Measurements from ENCODE around the gene CAMK2D. TPM values are rescaled to one million over a fixed set of nuclear protein-coding genes. Genes with fewer than 3 reads are reported as not detected.

The CAMK2D gene
- total and polyA plus RNA-seq, 10 donors = 5.9 to 44.2 (median 33.3) TPM

- intact Hi-C loops (cut with DNase I; ENCODE audit: low total_unique reads) = loop anchor here (10.0 kb wide), 1 partner anchor 90 kb away; no protein-coding TSS in a partner anchor
- H3K9me3 ChIP-seq = no peaks in the 10 kb centered on the region
- WGBS, 5 donors = 87 to 90% (median 88%) methylated on average over 3 of the region's 3 CpGs
- H3K27me3 ChIP-seq (replicated peaks in 1 of 7) = no peaks in the 10 kb centered on the region
- H3K4me1 ChIP-seq = peaks cover 15 to 51% (median 39%) of the 10 kb centered on the region in 6 donors
- TF ChIP-seq CTCF (IDR thresholded peaks at IDR 0.05 in 8 of 11, conservative IDR thresholded peaks at IDR 0.05 in 3 of 11) (no peak), POLR2AphosphoS5 (IDR thresholded peaks at IDR 0.05) (no peak), POLR2A (IDR thresholded peaks at IDR 0.05) (no peak)
- H3K36me3 ChIP-seq = no peaks in the 10 kb centered on the region
- no peak overlapping the region for H3K4me3 ChIP-seq
- DNase-seq = no peak
- no peak overlapping the region for H3K27ac ChIP-seq
Measured at GRCh38 chr4:113634081-113634969, 127.2 kb downstream of the CAMK2D start.

DNA sequence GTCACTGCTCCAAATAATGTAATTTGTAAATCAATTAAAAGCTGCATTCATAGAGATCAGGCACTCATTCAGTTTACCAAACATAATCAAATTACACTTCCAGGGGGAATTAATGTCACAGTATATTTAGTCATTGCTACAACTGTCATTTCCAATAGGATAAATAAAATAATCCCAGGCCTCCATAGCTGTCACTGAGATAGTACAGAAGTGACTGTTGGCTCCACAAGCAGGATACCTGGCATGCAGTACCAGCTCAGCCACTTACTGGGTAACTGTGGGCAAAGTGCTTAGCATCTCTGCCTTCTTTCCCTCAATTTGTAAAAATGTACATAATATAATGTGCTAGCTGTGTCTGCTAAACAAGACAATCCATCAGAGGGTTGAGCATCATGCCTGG is 128.1 kb downstream of the CAMK2D start:
- Histone ChIP-seq H3K27ac (no peak overlapping the region), H3K36me3 (no peaks in the 10 kb centered on the region), H3K27me3 (replicated peaks in 1 of 7) (no peaks in the 10 kb centered on the region), H3K9me3 (no peaks in the 10 kb centered on the region), H3K4me1 (peaks cover 15 to 44% (median 32%) of the 10 kb centered on the region in 6 donors), H3K4me3 (no peak overlapping the region)
- intact Hi-C loops (cut with DNase I; ENCODE audit: low total_unique reads) = loop anchor here (10.0 kb wide), 1 partner anchor 89 kb away; no protein-coding TSS in a partner anchor
- no peak for DNase-seq
- TF ChIP-seq POLR2AphosphoS5 (IDR thresholded peaks at IDR 0.05) = no peak
- TF ChIP-seq POLR2A (IDR thresholded peaks at IDR 0.05) = no peak
- TF ChIP-seq CTCF (IDR thresholded peaks at IDR 0.05 in 8 of 11, conservative IDR thresholded peaks at IDR 0.05 in 3 of 11) = no peak

GRCh38 chr4:113628711-113629110 is 132.8 kb downstream of the CAMK2D start:
- Histone ChIP-seq H3K27ac (no peak overlapping the region), H3K27me3 (replicated peaks in 1 of 7) (no peaks in the 10 kb centered on the region), H3K4me1 (peaks cover 0 to 14% (median 0%) of the 10 kb centered on the region in 6 donors), H3K36me3 (no peaks in the 10 kb centered on the region), H3K4me3 (no peak overlapping the region), H3K9me3 (no peaks in the 10 kb centered on the region)
- intact Hi-C loops (cut with DNase I; ENCODE audit: low total_unique reads) = no loop called here
- TF ChIP-seq POLR2A (IDR thresholded peaks at IDR 0.05) = no peak
- TF ChIP-seq POLR2AphosphoS5 (IDR thresholded peaks at IDR 0.05) = no peak
- TF ChIP-seq CTCF (IDR thresholded peaks at IDR 0.05 in 8 of 11, conservative IDR thresholded peaks at IDR 0.05 in 3 of 11) = no peak
- no peak for DNase-seq
- WGBS, 5 donors = 92 to 100% (median 94%) methylated on average over 1 of the region's 1 CpG

- Histone ChIP-seq H3K27ac (no peak overlapping the region), H3K4me3 (no peak overlapping the region), H3K27me3 (replicated peaks in 1 of 7) (no peaks in the 10 kb centered on the region), H3K9me3 (no peaks in the 10 kb centered on the region), H3K36me3 (no peaks in the 10 kb centered on the region), H3K4me1 (peaks cover 0 to 17% (median 0%) of the 10 kb centered on the region in 6 donors)
- DNase-seq = no peak
- intact Hi-C loops (cut with DNase I; ENCODE audit: low total_unique reads) = no loop called here
- TF ChIP-seq POLR2A (IDR thresholded peaks at IDR 0.05) = no peak
- no peak for TF ChIP-seq POLR2AphosphoS5 (IDR thresholded peaks at IDR 0.05)
- TF ChIP-seq CTCF (IDR thresholded peaks at IDR 0.05 in 8 of 11, conservative IDR thresholded peaks at IDR 0.05 in 3 of 11) = no peak
Measured at GRCh38 chr4:113627321-113627720, 134.2 kb downstream of the CAMK2D start.
